ENCODE measurements around the gene MIGA2.
A peak's percentile ranks its signal among the peaks of the same experiment; 100 is the strongest.

DNA sequence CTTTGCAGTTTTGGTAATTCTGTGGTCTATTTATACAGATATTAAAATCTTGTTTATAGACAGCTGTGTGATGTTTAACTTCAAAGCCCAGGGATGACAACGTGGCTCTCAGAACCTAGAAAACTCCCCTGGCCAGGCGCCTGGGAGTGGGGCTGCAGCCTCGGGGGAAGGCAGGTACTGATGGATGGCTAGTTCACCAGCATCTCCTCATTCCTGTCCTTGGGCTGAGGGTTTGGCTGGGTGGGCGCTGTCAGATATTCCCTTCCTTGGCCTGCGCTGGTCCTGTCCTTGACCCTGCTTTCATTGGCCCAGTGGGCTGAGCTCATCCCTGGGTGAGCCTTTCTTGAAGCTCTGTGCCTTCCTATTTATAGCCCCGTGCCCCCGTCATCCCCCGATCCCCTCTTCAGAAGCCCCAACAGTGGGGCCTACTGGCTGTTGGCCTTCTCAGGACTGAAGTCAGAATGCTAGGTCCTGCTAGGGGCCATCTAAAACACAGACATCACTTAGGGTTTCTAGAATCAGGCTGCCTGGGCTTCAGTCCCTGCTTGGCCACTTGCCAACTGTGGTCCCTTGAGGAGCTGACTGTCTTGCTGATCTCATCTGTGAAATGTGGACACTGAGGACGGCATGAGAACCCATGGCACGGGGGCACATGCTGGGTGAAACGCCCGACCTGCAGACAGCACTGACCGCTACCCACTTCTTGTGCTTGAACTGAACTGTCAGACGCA is 29.2 kb upstream of the MIGA2 start:
- TF ChIP-seq, protein P1, sequence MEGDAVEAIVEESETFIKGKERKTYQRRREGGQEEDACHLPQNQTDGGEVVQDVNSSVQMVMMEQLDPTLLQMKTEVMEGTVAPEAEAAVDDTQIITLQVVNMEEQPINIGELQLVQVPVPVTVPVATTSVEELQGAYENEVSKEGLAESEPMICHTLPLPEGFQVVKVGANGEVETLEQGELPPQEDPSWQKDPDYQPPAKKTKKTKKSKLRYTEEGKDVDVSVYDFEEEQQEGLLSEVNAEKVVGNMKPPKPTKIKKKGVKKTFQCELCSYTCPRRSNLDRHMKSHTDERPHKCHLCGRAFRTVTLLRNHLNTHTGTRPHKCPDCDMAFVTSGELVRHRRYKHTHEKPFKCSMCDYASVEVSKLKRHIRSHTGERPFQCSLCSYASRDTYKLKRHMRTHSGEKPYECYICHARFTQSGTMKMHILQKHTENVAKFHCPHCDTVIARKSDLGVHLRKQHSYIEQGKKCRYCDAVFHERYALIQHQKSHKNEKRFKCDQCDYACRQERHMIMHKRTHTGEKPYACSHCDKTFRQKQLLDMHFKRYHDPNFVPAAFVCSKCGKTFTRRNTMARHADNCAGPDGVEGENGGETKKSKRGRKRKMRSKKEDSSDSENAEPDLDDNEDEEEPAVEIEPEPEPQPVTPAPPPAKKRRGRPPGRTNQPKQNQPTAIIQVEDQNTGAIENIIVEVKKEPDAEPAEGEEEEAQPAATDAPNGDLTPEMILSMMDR (IDR thresholded peaks at IDR 0.05), result peak; percentile 75
- TF ChIP-seq ZFX (IDR thresholded peaks at IDR 0.05; ENCODE audit: borderline replicate concordance), result no peak

Measured in 22Rv1 (cell line).